AG04450 (cell line): ENCODE data around the gene ZG16. TPM values are rescaled to one million over a fixed set of nuclear protein-coding genes. Genes with fewer than 3 reads are reported as not detected.
"Not testable (repeated sequence)": the region's sequence is repeated elsewhere in the genome, so short reads cannot be mapped to it uniquely, and the experiment has no call there.

ENCODE experiments used
- CTCF ChIA-PET: fragments of 300-600, 350-600 bp; formaldehyde crosslinking; extraction: SDS; loops from one replicate; lab custom pipeline; 2022; ENCODE audit warnings: antibody characterized with exemption, inconsistent platforms; lab: Charles Lee
- POLR2A ChIA-PET: fragments of 350-600 bp; formaldehyde crosslinking; extraction: SDS; loops from one replicate; lab custom pipeline; 2021; ENCODE audit warnings: antibody characterized with exemption, inconsistent platforms; lab: Yijun Ruan, JAX
- DNase-seq: peaks from one replicate; pipeline ENCODE4 v3.0.0-alpha.2; 2011; ENCODE audit warnings: low read depth, low spot score
- H3K27ac ChIP-seq: one replicate; pipeline ENCODE4 v1.5.1; 2012; ENCODE audit warnings: low read depth, low read length, control low read depth
- H3K27me3 ChIP-seq: one replicate; pipeline ENCODE4 v1.6.0; 2012; ENCODE audit warnings: low read length; ENCODE audit not compliant: control insufficient read depth, insufficient read depth
- H3K4me3 ChIP-seq: 2 replicates; pipeline ENCODE4 v1.5.1; 2011; ENCODE audit warnings: mild to moderate bottlenecking, low read depth, low read length, control low read depth
- H3K9me3 ChIP-seq: 2 replicates; pipeline ENCODE4 v1.5.1; 2012; ENCODE audit warnings: low read length; ENCODE audit not compliant: control insufficient read depth, insufficient read depth
- CTCF ChIP-seq: IDR thresholded peaks from 2 replicates; pipeline ENCODE4 v1.5.1; 2011; ENCODE audit warnings: low read depth, low read length, control low read depth, inconsistent platforms
- polyA plus RNA-seq: library from polyadenylated mRNA; depleted of rRNA; stranded (reverse); fragments of >200 nt; gene quantifications from 2 replicates; pipeline ENCODE4 v1.2.3, GENCODE V29; 2011

ZG16 gene
- polyA plus RNA-seq, 1 experiment: not detected

GRCh38 chr16:29753516-29753915, 24.5 kb upstream of the ZG16 start:
- POLR2A ChIA-PET: no interaction called here
- Histone ChIP-seq H3K27me3 (no peaks in the 10 kb centered on the region), H3K27ac (no peak overlapping the region), H3K9me3 (peaks cover under 1% of the 10 kb centered on the region; the same call in 1 of the 2 replicates), H3K4me3 (no peak overlapping the region)
- CTCF ChIA-PET: interaction anchor here (0.8 to 1.0 kb wide), 2 partner anchors 24 to 31 kb away, joined by 3 read pairs; no protein-coding TSS in a partner anchor
- TF ChIP-seq CTCF: no peak
- no peak for DNase-seq

DNA sequence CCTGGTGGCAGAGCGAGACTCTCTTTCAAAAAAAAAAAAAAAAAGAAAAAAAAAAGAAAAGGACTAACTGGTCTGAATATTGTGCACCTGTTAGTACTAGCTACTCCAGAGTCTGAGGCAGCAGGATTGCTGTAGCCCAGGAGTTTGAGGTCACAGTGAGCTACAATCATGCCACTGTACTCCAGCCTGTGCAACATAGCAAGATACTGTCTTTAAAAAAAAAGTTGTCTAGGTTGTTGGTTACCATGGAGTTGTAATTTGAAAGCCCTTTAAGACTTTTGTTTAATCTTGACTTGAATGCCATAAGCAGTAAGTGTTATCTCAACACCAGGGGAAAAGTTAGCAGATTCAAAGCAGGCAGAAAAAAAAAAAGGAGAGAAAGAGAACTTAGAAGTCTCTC, 21.4 kb upstream of the ZG16 start:
- no peak for TF ChIP-seq CTCF
- CTCF ChIA-PET: interaction anchor here (0.6 kb wide), 2 partner anchors 28 to 41 kb away, joined by 3 read pairs; no protein-coding TSS in a partner anchor
- no peak for DNase-seq
- Histone ChIP-seq H3K27me3 (no peaks in the 10 kb centered on the region), H3K4me3 (no peak overlapping the region), H3K9me3 (no peaks in the 10 kb centered on the region), H3K27ac (no peak overlapping the region)
- POLR2A ChIA-PET: interaction anchor here (0.6 kb wide), 1 partner anchor 983 kb away, joined by 4 read pairs; no protein-coding TSS in a partner anchor

- not testable (repeated sequence) for H3K4me3 ChIP-seq, H3K27me3 ChIP-seq, DNase-seq, H3K27ac ChIP-seq, H3K9me3 ChIP-seq
- POLR2A ChIA-PET: interaction anchor here (0.6 kb wide), 1 partner anchor 983 kb away, joined by 4 read pairs; no protein-coding TSS in a partner anchor
- CTCF ChIA-PET: interaction anchor here (0.6 to 1.5 kb wide), 4 partner anchors 27 to 41 kb away, joined by 3 to 4 read pairs (median 4); no protein-coding TSS in a partner anchor
Measured at GRCh38 chr16:29757086-29757485, 21.0 kb upstream of the ZG16 start.

DNA sequence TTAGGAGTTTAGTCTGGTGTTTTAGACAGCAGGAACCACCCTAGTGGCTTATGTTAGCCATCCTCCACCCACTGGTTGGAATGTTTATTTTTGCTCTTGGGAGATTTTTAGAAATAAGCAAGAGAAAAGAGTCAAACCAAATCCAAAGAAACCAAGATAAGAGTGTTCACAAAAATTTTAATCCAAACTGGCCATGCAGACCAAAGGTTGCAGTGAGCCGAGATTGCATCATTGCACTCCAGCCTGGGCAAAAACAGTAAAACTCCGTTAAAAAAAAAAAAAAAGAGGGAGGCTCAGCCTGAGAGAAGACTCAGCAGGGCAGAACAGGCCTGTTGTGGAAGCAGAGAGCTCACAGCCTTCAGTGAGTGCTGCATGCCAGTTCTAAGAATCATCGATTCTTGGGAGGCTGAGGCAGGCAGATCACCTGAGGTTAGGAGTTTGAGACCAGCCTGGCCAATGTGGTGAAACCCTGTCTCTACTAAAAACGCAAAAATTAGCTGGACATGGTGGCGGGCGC, 20.0 kb upstream of the ZG16 start:
- ChIA-PET CTCF (interaction anchor here (0.6 to 1.5 kb wide), 6 partner anchors 16 to 1613 kb away, joined by 3 to 4 read pairs (median 4); no protein-coding TSS in a partner anchor), POLR2A (no interaction called here)
- no peaks in the 10 kb centered on the region for H3K9me3 ChIP-seq
- peak; percentile 41; the same call in 1 of the 2 replicates for TF ChIP-seq CTCF
- H3K4me3 ChIP-seq: no peak overlapping the region
- peak; percentile 47 for DNase-seq
- peaks cover 3% of the 10 kb centered on the region for H3K27me3 ChIP-seq
- peak overlapping the region; percentile 57 for H3K27ac ChIP-seq

DNA sequence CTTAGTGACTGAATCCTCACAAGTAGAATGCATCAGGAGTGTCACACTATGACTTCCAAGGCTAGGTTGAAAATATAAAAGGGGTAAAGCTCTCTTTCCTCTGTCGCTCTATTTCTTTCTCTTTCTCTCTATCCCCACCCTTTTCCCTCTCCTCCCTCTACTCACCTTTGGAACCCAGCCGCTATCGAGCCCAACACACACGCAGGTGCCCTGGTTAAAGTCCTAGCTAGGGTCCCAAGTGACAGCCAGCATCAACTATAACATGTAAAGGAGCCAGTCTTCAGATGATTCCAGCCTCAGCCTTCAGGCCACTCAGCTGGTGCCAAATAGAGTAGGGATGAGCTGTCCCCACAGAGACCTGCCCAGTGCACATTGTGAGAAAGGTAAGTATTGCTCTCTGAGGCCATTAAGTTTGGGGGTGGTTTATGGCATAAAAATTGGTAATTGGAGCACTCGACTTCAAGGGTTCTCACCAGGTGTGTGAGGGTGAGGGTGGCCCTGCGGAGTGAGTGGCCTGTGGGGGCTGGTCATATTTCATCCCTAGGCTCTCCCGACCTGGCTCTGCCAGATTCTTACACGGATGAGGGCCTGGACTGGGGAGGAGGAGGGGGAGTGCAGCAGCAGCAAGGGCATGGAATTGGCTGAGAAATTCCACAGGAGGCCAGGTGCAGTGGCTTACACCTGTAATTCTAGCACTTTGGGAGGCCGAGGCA, 17.3 kb upstream of the ZG16 start:
- no peak overlapping the region for H3K27ac ChIP-seq
- no peak for DNase-seq
- ChIA-PET POLR2A (no interaction called here), CTCF (no interaction called here)
- no peaks in the 10 kb centered on the region for H3K9me3 ChIP-seq
- no peak overlapping the region for H3K4me3 ChIP-seq
- H3K27me3 ChIP-seq: peaks cover 8% of the 10 kb centered on the region
- no peak for TF ChIP-seq CTCF

GRCh38 chr16:29761280-29761651, 16.8 kb upstream of the ZG16 start:
- CTCF ChIA-PET, H3K27ac ChIP-seq, H3K9me3 ChIP-seq, H3K4me3 ChIP-seq, H3K27me3 ChIP-seq, POLR2A ChIA-PET, DNase-seq: not testable (repeated sequence)
